ENCODE measurements around the gene NAA80. TPM values are rescaled to one million over a fixed set of nuclear protein-coding genes. Genes with fewer than 3 reads are reported as not detected.

The NAA80 gene
- total RNA-seq = 4.5 TPM

GRCh38 chr3:50298836-50299637, at the start of gene NAA80, which contains the start of gene HYAL3:
TSS of gene NAA80 (minus strand) at chr3:50299405. CDS start at chr3:50297463, 1,942 bp downstream.
TSS of gene HYAL3 (minus strand) at chr3:50299405. CDS start at chr3:50295602, 3,803 bp downstream.
- DNase-seq = peak; percentile 100

GRCh38 chr3:50347187-50347813, 48.1 kb upstream of the NAA80 start:
- peak; percentile 29 for DNase-seq

- DNase-seq = peak; percentile 14
Measured at GRCh38 chr3:50345586-50346234, 46.5 kb upstream of the NAA80 start, which contains the start of gene ZMYND10. TSS of gene ZMYND10 (minus strand) at chr3:50345732. CDS start at chr3:50345579, 153 bp downstream.

- DNase-seq = no peak
Measured at GRCh38 chr3:50345008-50345407, 45.8 kb upstream of the NAA80 start.

GRCh38 chr3:50342813-50343633, 43.8 kb upstream of the NAA80 start:
- DNase-seq = no peak

- DNase-seq = no peak
Measured at GRCh38 chr3:50341996-50342650, 42.9 kb upstream of the NAA80 start.

- no peak for DNase-seq
Measured at GRCh38 chr3:50341537-50341936, 42.3 kb upstream of the NAA80 start.

GRCh38 chr3:50340448-50341329, 41.5 kb upstream of the NAA80 start, which contains the start of gene RASSF1:
TSS of gene RASSF1 (minus strand) at chr3:50340836. CDS start at chr3:50340805, 31 bp downstream.
- DNase-seq = no peak

GRCh38 chr3:50340147-50340447, 40.9 kb upstream of the NAA80 start:
- no peak for DNase-seq

GRCh38 chr3:50339485-50340146, 40.4 kb upstream of the NAA80 start:
- DNase-seq = no peak

- DNase-seq = no peak
Measured at GRCh38 chr3:50338965-50339364, 39.8 kb upstream of the NAA80 start.

- DNase-seq = peak; percentile 98
Measured at GRCh38 chr3:50337175-50337861, 38.1 kb upstream of the NAA80 start.

- DNase-seq = no peak
Measured at GRCh38 chr3:50336452-50337174, 37.4 kb upstream of the NAA80 start.

- no peak for DNase-seq
Measured at GRCh38 chr3:50334339-50335075, 35.3 kb upstream of the NAA80 start.

- no peak for DNase-seq
Measured at GRCh38 chr3:50333744-50334328, 34.6 kb upstream of the NAA80 start.

- DNase-seq = no peak
Measured at GRCh38 chr3:50331364-50331907, 32.2 kb upstream of the NAA80 start.

GRCh38 chr3:50330330-50330729, 31.1 kb upstream of the NAA80 start:
- DNase-seq = no peak
